DOHH2 (cell line): ENCODE data around the gene RNF168.
"Not testable (repeated sequence)": the region's sequence is repeated elsewhere in the genome, so short reads cannot be mapped to it uniquely, and the experiment has no call there.

Source experiments
- H3F3A ChIP-seq: fragments of 200-600 bp; sonication (generic), shearing (Covaris generic); 2 replicates; pipeline ENCODE4 v1.6.0; 2016; ENCODE audit warnings: antibody characterized with exemption, mild to moderate bottlenecking; ENCODE audit not compliant: control insufficient read depth, insufficient read depth
- H3K27ac ChIP-seq: fragments of 200-600 bp; sonication (generic); 2 replicates; pipeline ENCODE4 v1.5.1; 2014; ENCODE audit warnings: low read depth, mild to moderate bottlenecking, low read length, moderate library complexity
- H3K27me3 ChIP-seq: fragments of 200-600 bp; sonication (generic); 2 replicates; pipeline ENCODE4 v1.6.1; 2014; ENCODE audit warnings: mild to moderate bottlenecking, low read length, mixed read lengths; ENCODE audit not compliant: control insufficient read depth
- H3K36me3 ChIP-seq: fragments of 200-600 bp; sonication (generic); 2 replicates; pipeline ENCODE4 v1.6.1; 2014; ENCODE audit warnings: mild to moderate bottlenecking, low read length, moderate library complexity, mixed read lengths; ENCODE audit not compliant: control insufficient read depth
- H3K4me1 ChIP-seq: fragments of 200-600 bp; sonication (generic); 2 replicates; pipeline ENCODE4 v1.6.1; 2014; ENCODE audit warnings: mild to moderate bottlenecking, low read length, mixed read lengths; ENCODE audit not compliant: control insufficient read depth
- H3K4me2 ChIP-seq: fragments of 200-600 bp; sonication (generic); 2 replicates; pipeline ENCODE4 v1.6.0; 2014; ENCODE audit warnings: mild to moderate bottlenecking, low read length, moderate library complexity
- H3K4me3 ChIP-seq: fragments of 200-600 bp; sonication (generic); 2 replicates; pipeline ENCODE4 v1.5.1; 2014; ENCODE audit warnings: mild to moderate bottlenecking, low read length, mixed read lengths
- H3K79me2 ChIP-seq: fragments of 200-600 bp; sonication (generic); 2 replicates; pipeline ENCODE4 v1.6.1; 2014; ENCODE audit warnings: mild to moderate bottlenecking, low read length, mixed read lengths; ENCODE audit not compliant: control insufficient read depth
- H3K9me2 ChIP-seq: fragments of 200-600 bp; sonication (generic); replicated peaks from 2 replicates; pipeline ENCODE4 v1.6.1; 2014; ENCODE audit warnings: mild to moderate bottlenecking, low read length, mixed read lengths; ENCODE audit not compliant: control insufficient read depth
- H3K9me3 ChIP-seq: fragments of 200-600 bp; sonication (generic); 2 replicates; pipeline ENCODE4 v1.6.1; 2014; ENCODE audit warnings: antibody characterized with exemption, low read length, mixed read lengths; ENCODE audit not compliant: control insufficient read depth, insufficient read depth
- H4K20me1 ChIP-seq: fragments of 200-600 bp; sonication (generic); 2 replicates; pipeline ENCODE4 v1.6.0; 2014; ENCODE audit warnings: low read depth, mild to moderate bottlenecking, antibody characterized with exemption, low read length, moderate library complexity; ENCODE audit not compliant: control insufficient read depth, insufficient read depth
- EZH2phosphoT487 ChIP-seq: fragments of 200-600 bp; sonication (generic); IDR thresholded peaks from 2 replicates; pipeline ENCODE4 v1.6.1; 2017; ENCODE audit warnings: borderline replicate concordance, mild to moderate bottlenecking, antibody characterized with exemption, low read length, moderate library complexity, mixed read lengths
- TF ChIP-seq, protein P1 (sequence below): fragments of 200-600 bp; sonication (generic); IDR thresholded peaks from one replicate; pipeline ENCODE4 v1.5.1; 2014; ENCODE audit warnings: antibody characterized with exemption, mild to moderate bottlenecking, low read depth, low read length; ENCODE audit not compliant: poor library complexity, severe bottlenecking

The RNF168 gene

GRCh38 chr3:196514350-196514716 lies 10.8 kb upstream of the RNF168 start:
- Histone ChIP-seq H3K4me3 (no peak overlapping the region), H3K4me2 (no peak overlapping the region), H3K4me1 (peaks cover 8% of the 10 kb centered on the region), H3K79me2 (no peaks in the 10 kb centered on the region), H3F3A (no peaks in the 10 kb centered on the region), H3K36me3 (no peaks in the 10 kb centered on the region), H3K9me2 (no peaks in the 10 kb centered on the region), H3K27ac (no peak overlapping the region), H3K27me3 (no peaks in the 10 kb centered on the region), H3K9me3 (peaks cover 14% of the 10 kb centered on the region), H4K20me1 (no peaks in the 10 kb centered on the region)
- TF ChIP-seq EZH2phosphoT487 = no peak
- TF ChIP-seq, protein P1, sequence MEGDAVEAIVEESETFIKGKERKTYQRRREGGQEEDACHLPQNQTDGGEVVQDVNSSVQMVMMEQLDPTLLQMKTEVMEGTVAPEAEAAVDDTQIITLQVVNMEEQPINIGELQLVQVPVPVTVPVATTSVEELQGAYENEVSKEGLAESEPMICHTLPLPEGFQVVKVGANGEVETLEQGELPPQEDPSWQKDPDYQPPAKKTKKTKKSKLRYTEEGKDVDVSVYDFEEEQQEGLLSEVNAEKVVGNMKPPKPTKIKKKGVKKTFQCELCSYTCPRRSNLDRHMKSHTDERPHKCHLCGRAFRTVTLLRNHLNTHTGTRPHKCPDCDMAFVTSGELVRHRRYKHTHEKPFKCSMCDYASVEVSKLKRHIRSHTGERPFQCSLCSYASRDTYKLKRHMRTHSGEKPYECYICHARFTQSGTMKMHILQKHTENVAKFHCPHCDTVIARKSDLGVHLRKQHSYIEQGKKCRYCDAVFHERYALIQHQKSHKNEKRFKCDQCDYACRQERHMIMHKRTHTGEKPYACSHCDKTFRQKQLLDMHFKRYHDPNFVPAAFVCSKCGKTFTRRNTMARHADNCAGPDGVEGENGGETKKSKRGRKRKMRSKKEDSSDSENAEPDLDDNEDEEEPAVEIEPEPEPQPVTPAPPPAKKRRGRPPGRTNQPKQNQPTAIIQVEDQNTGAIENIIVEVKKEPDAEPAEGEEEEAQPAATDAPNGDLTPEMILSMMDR = no peak

DNA sequence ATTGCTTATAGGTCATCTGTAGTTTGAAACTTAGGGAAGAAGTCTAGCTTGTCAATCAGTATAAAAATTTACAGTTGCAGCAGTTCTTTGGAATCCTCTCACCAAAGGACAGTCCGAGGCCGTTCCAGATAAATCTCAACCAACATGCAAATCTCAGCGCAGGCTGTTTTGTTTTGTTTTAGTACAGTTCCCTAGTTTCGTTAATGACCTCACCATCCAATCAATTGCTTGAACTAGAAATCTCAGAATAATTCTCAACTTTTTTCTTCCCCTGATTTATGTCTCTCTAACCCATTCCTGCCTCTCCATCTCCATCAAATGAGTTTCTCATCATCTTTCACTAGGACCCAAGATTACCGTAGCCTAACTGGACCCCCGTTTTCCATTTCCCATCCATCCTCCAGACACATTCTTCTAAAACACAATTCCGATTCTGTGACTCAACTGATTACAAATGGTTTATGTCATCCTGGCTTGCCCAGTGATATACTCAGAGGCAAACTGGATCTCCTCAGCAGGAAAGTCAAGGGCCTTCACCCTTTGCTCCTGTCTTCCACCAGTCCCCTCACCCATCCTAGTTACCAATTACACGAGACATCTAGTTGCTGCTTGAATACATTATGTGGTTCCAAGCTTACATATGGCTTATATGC lies 10.3 kb upstream of the RNF168 start:
- Histone ChIP-seq H3K36me3 (no peaks in the 10 kb centered on the region), H3K4me3 (no peak overlapping the region), H4K20me1 (no peaks in the 10 kb centered on the region), H3K9me3 (peaks cover 10% of the 10 kb centered on the region), H3F3A (no peaks in the 10 kb centered on the region), H3K27me3 (no peaks in the 10 kb centered on the region), H3K9me2 (no peaks in the 10 kb centered on the region), H3K79me2 (no peaks in the 10 kb centered on the region), H3K4me1 (peaks cover 8% of the 10 kb centered on the region), H3K4me2 (no peak overlapping the region), H3K27ac (no peak overlapping the region)
- TF ChIP-seq, protein P1 = no peak
- TF ChIP-seq EZH2phosphoT487 = no peak

DNA sequence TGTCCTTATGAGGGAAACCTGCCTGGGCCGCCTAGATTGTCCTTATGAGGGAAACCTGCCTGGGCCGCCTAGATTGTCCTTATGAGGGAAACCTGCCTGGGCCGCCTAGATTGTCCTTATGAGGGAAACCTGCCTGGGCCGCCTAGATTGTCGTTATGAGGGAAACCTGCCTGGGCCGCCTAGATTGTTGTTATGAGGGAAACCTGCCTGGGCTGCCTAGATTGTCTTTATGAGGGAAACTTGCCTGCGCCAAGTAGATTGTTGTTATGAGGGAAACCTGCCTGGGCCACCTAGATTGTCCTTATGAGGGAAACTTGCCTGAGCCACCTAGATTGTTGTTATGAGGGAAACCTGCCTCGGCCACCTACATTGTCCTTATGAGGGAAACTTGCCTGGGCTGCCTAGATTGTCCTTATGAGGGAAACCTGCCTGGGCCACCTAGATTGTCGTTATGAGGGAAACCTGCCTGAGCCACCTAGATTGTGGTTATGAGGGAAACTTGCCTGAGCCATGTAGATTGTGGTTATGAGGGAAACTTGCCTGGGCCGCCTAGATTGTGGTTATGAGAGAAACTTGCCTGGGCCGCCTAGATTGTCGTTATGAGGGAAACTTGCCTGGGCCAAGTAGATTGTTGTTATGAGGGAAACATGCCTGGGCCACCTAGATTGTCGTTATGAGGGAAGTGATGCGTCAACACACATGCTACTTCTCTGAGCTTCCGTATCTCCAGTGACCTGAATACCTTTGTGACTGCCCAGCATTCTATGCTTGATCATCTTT lies 8.3 kb upstream of the RNF168 start:
- not testable (repeated sequence) for H3K79me2 ChIP-seq, H3K36me3 ChIP-seq, H3K4me2 ChIP-seq, H3K9me2 ChIP-seq, H3K27ac ChIP-seq, H4K20me1 ChIP-seq, H3F3A ChIP-seq, H3K9me3 ChIP-seq, H3K4me1 ChIP-seq, H3K4me3 ChIP-seq, H3K27me3 ChIP-seq

GRCh38 chr3:196511108-196511507 lies 7.5 kb upstream of the RNF168 start:
- not testable (repeated sequence) for H3K79me2 ChIP-seq, H4K20me1 ChIP-seq, H3K4me3 ChIP-seq, H3K9me3 ChIP-seq, H3K9me2 ChIP-seq, H3K27me3 ChIP-seq, H3K4me2 ChIP-seq, H3K27ac ChIP-seq, H3F3A ChIP-seq, H3K4me1 ChIP-seq, H3K36me3 ChIP-seq
